Neural progenitor cell (in vitro differentiated cells): ENCODE data around the gene STK38. TPM values are rescaled to one million over a fixed set of nuclear protein-coding genes. Genes with fewer than 3 reads are reported as not detected.

Source experiments
- DNase-seq: peaks from one replicate; pipeline ENCODE4 v3.0.0-alpha.2; 2016; ENCODE audit warnings: low spot score
- H2AFZ ChIP-seq: fragments of 200-600 bp; sonication (generic); replicated peaks from 2 replicates; pipeline ENCODE4 v1.6.1; 2016; ENCODE audit warnings: antibody characterized with exemption
- H3F3A ChIP-seq: fragments of 200-600 bp; sonication (generic); 2 replicates; pipeline ENCODE4 v1.6.1; 2016; ENCODE audit warnings: antibody characterized with exemption, low read depth
- H3K27ac ChIP-seq: fragments of 200-600 bp; sonication (generic); 2 replicates; pipeline ENCODE4 v1.5.1; 2016; ENCODE audit warnings: mild to moderate bottlenecking
- H3K27me3 ChIP-seq: fragments of 200-600 bp; sonication (generic); 2 replicates; pipeline ENCODE4 v1.6.1; 2016; ENCODE audit warnings: mild to moderate bottlenecking, moderate library complexity
- H3K36me3 ChIP-seq: fragments of 200-600 bp; sonication (generic); 2 replicates; pipeline ENCODE4 v1.5.1; 2016
- H3K4me1 ChIP-seq: fragments of 200-600 bp; sonication (generic); 2 replicates; pipeline ENCODE4 v1.6.1; 2016; ENCODE audit warnings: mixed run types
- H3K4me2 ChIP-seq: fragments of 200-600 bp; sonication (generic); 2 replicates; pipeline ENCODE4 v1.6.1; 2016
- H3K4me3 ChIP-seq: fragments of 200-600 bp; sonication (generic); 2 replicates; pipeline ENCODE4 v1.5.1; 2016
- H3K79me2 ChIP-seq: fragments of 200-600 bp; sonication (generic); 2 replicates; pipeline ENCODE4 v1.6.1; 2016; ENCODE audit warnings: low read depth
- H3K9ac ChIP-seq: fragments of 200-600 bp; sonication (generic); 2 replicates; pipeline ENCODE4 v1.6.1; 2016
- H3K9me3 ChIP-seq: fragments of 200-600 bp; sonication (generic); 2 replicates; pipeline ENCODE4 v1.5.1; 2016; ENCODE audit warnings: low read depth
- H4K20me1 ChIP-seq: fragments of 200-600 bp; sonication (generic); 2 replicates; pipeline ENCODE4 v1.6.1; 2016; ENCODE audit warnings: low read depth
- H3K27ac Mint-ChIP-seq: 3 replicates; pipeline ENCODE4 v1.8.0; 2021; ENCODE audit warnings: mixed read lengths
- H3K27me3 Mint-ChIP-seq: 2 replicates; pipeline ENCODE4 v1.8.0; 2022; ENCODE audit warnings: low read depth, mild to moderate bottlenecking, inconsistent platforms, moderate library complexity, mixed read lengths; ENCODE audit not compliant: insufficient read depth
- H3K36me3 Mint-ChIP-seq: 3 replicates; pipeline ENCODE4 v1.8.0; 2021; ENCODE audit warnings: mixed read lengths
- H3K4me1 Mint-ChIP-seq: 3 replicates; pipeline ENCODE4 v1.8.0; 2021; ENCODE audit warnings: mixed read lengths
- H3K4me3 Mint-ChIP-seq: 3 replicates; pipeline ENCODE4 v1.8.0; 2021; ENCODE audit warnings: mild to moderate bottlenecking, moderate library complexity, mixed read lengths
- H3K9me3 Mint-ChIP-seq: 3 replicates; pipeline ENCODE4 v1.8.0; 2020; ENCODE audit warnings: mixed read lengths
- EZH2 ChIP-seq: fragments of 200-600 bp; sonication (generic); IDR thresholded peaks from 2 replicates; pipeline ENCODE4 v1.6.1; 2017; ENCODE audit warnings: antibody characterized with exemption, mild to moderate bottlenecking, moderate library complexity
- EZH2phosphoT487 ChIP-seq: fragments of 200-600 bp; sonication (generic); IDR thresholded peaks from 2 replicates; pipeline ENCODE4 v1.6.1; 2017; ENCODE audit warnings: antibody characterized with exemption
- total RNA-seq: library from RNA; depleted of rRNA; stranded (reverse); fragments of >200 nt; gene quantifications from 2 replicates; pipeline ENCODE4 v1.2.3, GENCODE V29; 2015; ENCODE audit warnings: low replicate concordance
- TF ChIP-seq, protein P1 (sequence below): fragments of 200-600 bp; sonication (generic); IDR thresholded peaks from 2 replicates; pipeline ENCODE4 v1.5.1; 2017; ENCODE audit warnings: antibody characterized with exemption, mild to moderate bottlenecking

STK38 gene
- total RNA-seq, 1 donor from 2014 or later = 31.9 TPM

DNA sequence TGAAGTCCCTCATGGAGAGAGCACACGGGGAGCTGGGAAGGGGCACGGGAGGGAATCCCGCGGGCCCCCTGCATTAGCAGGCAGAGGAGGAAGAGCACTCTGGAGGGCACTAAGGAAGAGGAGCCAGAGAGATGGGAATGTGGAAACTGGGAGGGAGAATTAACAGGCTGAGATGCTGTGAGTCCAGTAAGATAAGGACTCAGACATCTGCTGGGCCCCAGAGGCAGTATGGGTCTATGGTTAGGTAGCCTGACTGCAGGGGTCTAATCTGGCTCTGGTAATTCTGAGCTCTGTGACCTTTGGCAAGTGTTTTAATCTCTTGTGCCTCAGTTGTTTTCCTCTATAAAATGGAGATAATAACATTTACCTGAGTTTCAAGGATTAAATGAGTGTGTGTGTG, 31.2 kb upstream of the STK38 start:
- Histone ChIP-seq H3K79me2 (no peaks in the 10 kb centered on the region), H3K4me1 (peaks cover 8% of the 10 kb centered on the region), H3K27ac (no peak overlapping the region), H3F3A (peaks cover 21% of the 10 kb centered on the region), H3K9me3 (no peaks in the 10 kb centered on the region), H3K36me3 (no peaks in the 10 kb centered on the region), H4K20me1 (no peaks in the 10 kb centered on the region), H3K9ac (no peak overlapping the region), H2AFZ (no peak overlapping the region), H3K27me3 (no peaks in the 10 kb centered on the region), H3K4me3 (no peak overlapping the region), H3K4me2 (no peak overlapping the region)
- H3K27ac Mint-ChIP-seq = peak overlapping the region; percentile 89
- H3K27me3 Mint-ChIP-seq = peaks cover 14% of the 10 kb centered on the region
- H3K4me1 Mint-ChIP-seq = peaks cover 28% of the 10 kb centered on the region
- H3K9me3 Mint-ChIP-seq = peaks cover 4% of the 10 kb centered on the region
- TF ChIP-seq EZH2 (no peak), EZH2phosphoT487 (no peak)
- TF ChIP-seq, protein P1, sequence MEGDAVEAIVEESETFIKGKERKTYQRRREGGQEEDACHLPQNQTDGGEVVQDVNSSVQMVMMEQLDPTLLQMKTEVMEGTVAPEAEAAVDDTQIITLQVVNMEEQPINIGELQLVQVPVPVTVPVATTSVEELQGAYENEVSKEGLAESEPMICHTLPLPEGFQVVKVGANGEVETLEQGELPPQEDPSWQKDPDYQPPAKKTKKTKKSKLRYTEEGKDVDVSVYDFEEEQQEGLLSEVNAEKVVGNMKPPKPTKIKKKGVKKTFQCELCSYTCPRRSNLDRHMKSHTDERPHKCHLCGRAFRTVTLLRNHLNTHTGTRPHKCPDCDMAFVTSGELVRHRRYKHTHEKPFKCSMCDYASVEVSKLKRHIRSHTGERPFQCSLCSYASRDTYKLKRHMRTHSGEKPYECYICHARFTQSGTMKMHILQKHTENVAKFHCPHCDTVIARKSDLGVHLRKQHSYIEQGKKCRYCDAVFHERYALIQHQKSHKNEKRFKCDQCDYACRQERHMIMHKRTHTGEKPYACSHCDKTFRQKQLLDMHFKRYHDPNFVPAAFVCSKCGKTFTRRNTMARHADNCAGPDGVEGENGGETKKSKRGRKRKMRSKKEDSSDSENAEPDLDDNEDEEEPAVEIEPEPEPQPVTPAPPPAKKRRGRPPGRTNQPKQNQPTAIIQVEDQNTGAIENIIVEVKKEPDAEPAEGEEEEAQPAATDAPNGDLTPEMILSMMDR = no peak
- no peak for DNase-seq
- H3K4me3 Mint-ChIP-seq = peak overlapping the region; percentile 35
- H3K36me3 Mint-ChIP-seq = no peaks in the 10 kb centered on the region

DNA sequence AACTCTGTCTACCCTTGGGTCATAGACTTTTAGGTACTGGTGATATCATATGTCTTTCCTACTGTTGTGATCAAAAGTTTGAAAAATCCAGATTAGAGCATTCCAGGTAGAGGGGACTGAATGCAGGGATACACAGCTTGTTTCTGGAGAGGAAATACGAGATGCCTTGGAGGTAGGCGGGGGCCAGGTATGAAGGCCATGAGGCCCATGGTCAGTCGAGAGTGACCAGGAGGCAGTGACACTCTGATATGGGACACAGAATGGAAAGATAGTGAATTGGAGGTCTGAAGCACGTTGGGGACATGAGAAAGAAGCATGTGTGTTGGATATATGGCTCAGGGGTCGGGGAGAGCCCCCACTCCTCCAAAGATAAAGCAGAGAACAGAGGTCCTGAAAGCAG, 30.8 kb upstream of the STK38 start:
- H3K4me2 ChIP-seq = no peak overlapping the region
- H3K27ac Mint-ChIP-seq = peak overlapping the region; percentile 46
- TF ChIP-seq, protein P1 = no peak
- TF ChIP-seq EZH2 (no peak), EZH2phosphoT487 (no peak)

DNA sequence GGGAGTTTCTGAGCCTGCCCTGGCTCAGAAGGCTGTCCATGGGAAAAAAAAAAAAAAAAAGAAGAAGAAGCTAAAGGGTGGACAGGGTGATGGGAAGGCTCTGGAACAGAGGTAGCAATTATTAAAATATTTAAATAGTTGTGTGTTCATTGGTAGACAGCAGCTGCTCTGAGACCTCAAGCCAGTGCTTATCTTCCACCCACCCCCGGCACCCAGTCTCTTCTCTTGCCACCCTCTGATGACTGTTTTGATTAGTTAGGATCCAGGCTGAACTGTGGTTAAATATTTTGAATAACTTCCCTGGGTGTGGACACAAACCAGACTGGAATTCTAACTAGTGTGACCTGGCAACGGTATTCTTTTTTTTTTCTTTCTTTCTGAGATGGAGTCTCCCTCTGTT, 30.0 kb upstream of the STK38 start:
- H3K9me3 Mint-ChIP-seq = peaks cover 4% of the 10 kb centered on the region
- Histone ChIP-seq H3K4me1 (peaks cover 8% of the 10 kb centered on the region), H3K36me3 (no peaks in the 10 kb centered on the region), H3K4me3 (no peak overlapping the region), H3K4me2 (no peak overlapping the region), H3K27me3 (no peaks in the 10 kb centered on the region), H3K79me2 (no peaks in the 10 kb centered on the region), H3K9ac (no peak overlapping the region), H3F3A (peaks cover 21% of the 10 kb centered on the region), H3K27ac (no peak overlapping the region), H2AFZ (no peak overlapping the region), H4K20me1 (no peaks in the 10 kb centered on the region), H3K9me3 (no peaks in the 10 kb centered on the region)
- H3K4me3 Mint-ChIP-seq = no peak overlapping the region
- H3K27ac Mint-ChIP-seq = peak overlapping the region; percentile 60
- TF ChIP-seq EZH2phosphoT487 = no peak
- no peak for TF ChIP-seq EZH2
- TF ChIP-seq, protein P1 = no peak
- H3K27me3 Mint-ChIP-seq = peaks cover 17% of the 10 kb centered on the region
- no peaks in the 10 kb centered on the region for H3K36me3 Mint-ChIP-seq
- H3K4me1 Mint-ChIP-seq = peaks cover 28% of the 10 kb centered on the region
- no peak for DNase-seq

More for the DNA sequence above, 30.8 kb upstream of the STK38 start:
- Histone ChIP-seq H2AFZ (no peak overlapping the region), H3K4me1 (peaks cover 8% of the 10 kb centered on the region), H3K27me3 (no peaks in the 10 kb centered on the region), H3K36me3 (no peaks in the 10 kb centered on the region), H3K9ac (no peak overlapping the region), H3K9me3 (no peaks in the 10 kb centered on the region), H3K79me2 (no peaks in the 10 kb centered on the region), H3F3A (peaks cover 21% of the 10 kb centered on the region), H3K27ac (no peak overlapping the region), H3K4me3 (no peak overlapping the region), H4K20me1 (no peaks in the 10 kb centered on the region)
- Mint-ChIP-seq H3K27me3 (peaks cover 16% of the 10 kb centered on the region), H3K36me3 (no peaks in the 10 kb centered on the region), H3K4me3 (peak overlapping the region; percentile 2), H3K9me3 (peaks cover 4% of the 10 kb centered on the region), H3K4me1 (peaks cover 28% of the 10 kb centered on the region)
- no peak for DNase-seq
